Mucosa of descending colon (tissue), 3 donors: ENCODE measurements around the gene STAU1. TPM values are rescaled to one million over a fixed set of nuclear protein-coding genes. Genes with fewer than 3 reads are reported as not detected.
"Not testable (repeated sequence)": the region's sequence is repeated elsewhere in the genome, so short reads cannot be mapped to it uniquely, and the experiment has no call there.

Experiments used
- ATAC-seq: fragments of 200-7000 bp; cut with Tn5 transposase; one replicate; pipeline ENCODE4 v1.9.1; 2020; ENCODE audit warnings: mild to moderate bottlenecking, moderate library complexity
- DNase-seq, 3 donors: peaks; one replicate each; pipeline ENCODE4 v3.0.0-alpha.2; 2020
- H3K36me3 ChIP-seq: fragments of 200-600 bp; one replicate; pipeline ENCODE4 v1.8.0; 2021; ENCODE audit warnings: low read depth, mild to moderate bottlenecking
- H3K4me1 ChIP-seq: fragments of 200-600 bp; one replicate; pipeline ENCODE4 v1.8.0; 2021; ENCODE audit warnings: low read depth, mild to moderate bottlenecking
- H3K4me3 ChIP-seq: fragments of 200-600 bp; one replicate; pipeline ENCODE4 v1.8.0; 2021; ENCODE audit warnings: mild to moderate bottlenecking
- H3K9me3 ChIP-seq: fragments of 200-600 bp; one replicate; pipeline ENCODE4 v1.8.0; 2021; ENCODE audit warnings: mild to moderate bottlenecking
- CTCF ChIP-seq: fragments of 200-600 bp; IDR thresholded peaks from one replicate; pipeline ENCODE4 v1.8.0; 2022; ENCODE audit warnings: antibody characterized with exemption, mild to moderate bottlenecking
- intact Hi-C, 2 donors: fragments of 100-400 bp; cut with DNase I in 1 of 2; cut with micrococcal nuclease in 1 of 2; formaldehyde crosslinking; loops; one replicate each; pipeline versions ENCODE4 v1.11.0 to v1.11.1; 2022; cut with DNase I, micrococcal nuclease
- total RNA-seq, 3 donors: library from RNA; stranded (reverse); fragmentation: NEBNext Ultra II Directional in 2 of 3; extraction: Animal tissue kit (Norgen Biotek cat#: 25700) in 2 of 3; gene quantifications; one replicate each; pipeline versions ENCODE4 v1.2.1 to v1.2.4, GENCODE V29; 2021 to 2023
- donor health status: DM: no; HTN: no; CAD: no; lungs with moderate emphysema.
- donor health status: DM: no; HTN: no; CAD: no.
- donor health status: DM: no; HTN: yes; CAD: no.

Gene STAU1
- total RNA-seq, 3 donors from 2014 or later: 83.8 to 95.7 (median 91.0) TPM

GRCh38 chr20:49099011-49099410, 89.1 kb downstream of the STAU1 start:
- ATAC-seq: no peak
- no peaks in the 10 kb centered on the region for H3K4me1 ChIP-seq
- no peak for TF ChIP-seq CTCF
- H3K36me3 ChIP-seq: no peaks in the 10 kb centered on the region
- no peaks in the 10 kb centered on the region for H3K9me3 ChIP-seq
- H3K4me3 ChIP-seq: no peak overlapping the region
- no peak for DNase-seq
- intact Hi-C loops: no loop called here

- H3K4me1 ChIP-seq: no peaks in the 10 kb centered on the region
- no peak for TF ChIP-seq CTCF
- H3K36me3 ChIP-seq: no peaks in the 10 kb centered on the region
- no peak overlapping the region for H3K4me3 ChIP-seq
- DNase-seq: no peak
- H3K9me3 ChIP-seq: no peaks in the 10 kb centered on the region
- intact Hi-C loops: no loop called here
- ATAC-seq: no peak
Measured at GRCh38 chr20:49098136-49098535, 90.0 kb downstream of the STAU1 start.

- no peaks in the 10 kb centered on the region for H3K36me3 ChIP-seq
- TF ChIP-seq CTCF: no peak
- intact Hi-C loops: no loop called here
- no peaks in the 10 kb centered on the region for H3K9me3 ChIP-seq
- no peaks in the 10 kb centered on the region for H3K4me1 ChIP-seq
- ATAC-seq: no peak
- DNase-seq: no peak
- no peak overlapping the region for H3K4me3 ChIP-seq
Measured at GRCh38 chr20:49097159-49097558, 91.0 kb downstream of the STAU1 start.

GRCh38 chr20:49096203-49096730, 91.9 kb downstream of the STAU1 start:
- H3K4me3 ChIP-seq: no peak overlapping the region
- DNase-seq: no peak
- H3K9me3 ChIP-seq: no peaks in the 10 kb centered on the region
- no peaks in the 10 kb centered on the region for H3K4me1 ChIP-seq
- ATAC-seq: no peak
- no peaks in the 10 kb centered on the region for H3K36me3 ChIP-seq
- intact Hi-C loops: no loop called here
- no peak for TF ChIP-seq CTCF

GRCh38 chr20:49091762-49092161, 96.4 kb downstream of the STAU1 start:
- no peak for ATAC-seq
- Histone ChIP-seq H3K4me1 (no peaks in the 10 kb centered on the region), H3K4me3 (no peak overlapping the region), H3K36me3 (peaks cover 4% of the 10 kb centered on the region), H3K9me3 (no peaks in the 10 kb centered on the region)
- DNase-seq: no peak
- no peak for TF ChIP-seq CTCF
- intact Hi-C loops: no loop called here

- no peak overlapping the region for H3K4me3 ChIP-seq
- ATAC-seq: no peak
- H3K9me3 ChIP-seq: no peaks in the 10 kb centered on the region
- peaks cover 4% of the 10 kb centered on the region for H3K36me3 ChIP-seq
- TF ChIP-seq CTCF: no peak
- intact Hi-C loops: no loop called here
- no peaks in the 10 kb centered on the region for H3K4me1 ChIP-seq
- no peak for DNase-seq
Measured at GRCh38 chr20:49091104-49091503, 97.0 kb downstream of the STAU1 start.

- not testable (repeated sequence) for ATAC-seq, H3K36me3 ChIP-seq, H3K4me1 ChIP-seq
Measured at GRCh38 chr20:49082295-49082694, 105.8 kb downstream of the STAU1 start.

More at GRCh38 chr20:49082295-49082694, 105.8 kb downstream of the STAU1 start:
- DNase-seq, H3K9me3 ChIP-seq, intact Hi-C loops, H3K4me3 ChIP-seq: not testable (repeated sequence)
